Mesendoderm (in vitro differentiated cells): ENCODE results near the gene SMARCC1.
"Not testable (repeated sequence)": the region's sequence is repeated elsewhere in the genome, so short reads cannot be mapped to it uniquely, and the experiment has no call there.

Experiments used
- DNase-seq: peaks from one replicate; pipeline ENCODE4 v3.0.0; 2013
- H2AK5ac ChIP-seq: 2 replicates; pipeline ENCODE4 v1.6.1; 2013; ENCODE audit warnings: low read length, inconsistent platforms
- H2BK120ac ChIP-seq: 2 replicates; pipeline ENCODE4 v1.6.1; 2013; ENCODE audit warnings: low read depth, mild to moderate bottlenecking, low read length, moderate library complexity, mixed read lengths
- H2BK15ac ChIP-seq: replicated peaks from 2 replicates; pipeline ENCODE4 v1.6.1; 2013; ENCODE audit warnings: low read depth, mild to moderate bottlenecking, moderate library complexity
- H2BK5ac ChIP-seq: 2 replicates; pipeline ENCODE4 v1.6.1; 2013; ENCODE audit warnings: low read length, inconsistent platforms
- H3K18ac ChIP-seq: 2 replicates; pipeline ENCODE4 v1.6.1; 2013; ENCODE audit warnings: mild to moderate bottlenecking, low read length, mixed read lengths
- H3K23ac ChIP-seq: one replicate; pipeline ENCODE4 v1.6.1; 2013; ENCODE audit warnings: low read length
- H3K27ac ChIP-seq: 2 replicates; pipeline ENCODE4 v1.5.1; 2013; ENCODE audit warnings: low read depth, mild to moderate bottlenecking, inconsistent platforms, low read length, moderate library complexity
- H3K27me3 ChIP-seq: 2 replicates; pipeline ENCODE4 v1.6.1; 2013; ENCODE audit warnings: low read length, control low read depth, mild to moderate bottlenecking, inconsistent platforms; ENCODE audit not compliant: insufficient read depth, poor library complexity
- H3K36me3 ChIP-seq: 2 replicates; pipeline ENCODE4 v1.6.1; 2013; ENCODE audit warnings: low read length, inconsistent platforms; ENCODE audit not compliant: control insufficient read depth, insufficient read depth
- H3K4ac ChIP-seq: one replicate; pipeline ENCODE4 v1.6.1; 2013; ENCODE audit warnings: low read depth, mild to moderate bottlenecking, low read length, moderate library complexity
- H3K4me1 ChIP-seq: 2 replicates; pipeline ENCODE4 v1.6.1; 2013; ENCODE audit warnings: low read depth, low read length, inconsistent platforms; ENCODE audit not compliant: control insufficient read depth
- H3K4me2 ChIP-seq: 2 replicates; pipeline ENCODE4 v1.6.1; 2013; ENCODE audit warnings: low read length
- H3K4me3 ChIP-seq: 2 replicates; pipeline ENCODE4 v1.5.1; 2013; ENCODE audit warnings: mild to moderate bottlenecking, low read length
- H3K56ac ChIP-seq: one replicate; pipeline ENCODE4 v1.6.1; 2013; ENCODE audit warnings: low read length
- H3K79me1 ChIP-seq: 2 replicates; pipeline ENCODE4 v1.6.1; 2013; ENCODE audit warnings: low read length, inconsistent platforms
- H3K79me2 ChIP-seq: 2 replicates; pipeline ENCODE4 v1.6.1; 2013; ENCODE audit warnings: mild to moderate bottlenecking, low read length; ENCODE audit not compliant: control insufficient read depth, insufficient read depth
- H3K9ac ChIP-seq: 2 replicates; pipeline ENCODE4 v1.6.1; 2013; ENCODE audit warnings: low read length, inconsistent platforms
- H4K5ac ChIP-seq: one replicate; pipeline ENCODE4 v1.6.1; 2013; ENCODE audit warnings: low read length
- H4K8ac ChIP-seq: one replicate; pipeline ENCODE4 v1.6.1; 2013; ENCODE audit warnings: low read depth, mild to moderate bottlenecking, control low read depth, low read length, moderate library complexity
- WGBS: extraction: QIAGEN DNeasy Blood & Tissue Kit; methylation state at CpG from one replicate; pipeline ENCODE4 v1.1.7; 2013; ENCODE audit warnings: low lambda C conversion rate, missing lambda C conversion rate; ENCODE audit not compliant: insufficient coverage; ENCODE audit errors: extremely low coverage; 5-methylcytosine and 5-hydroxymethylcytosine counted together

SMARCC1 gene

GRCh38 chr3:47750811-47751354, 30.8 kb downstream of the SMARCC1 start:
- not testable (repeated sequence) for H4K8ac ChIP-seq, H2BK15ac ChIP-seq, H3K23ac ChIP-seq, H3K9ac ChIP-seq, H2AK5ac ChIP-seq, H3K56ac ChIP-seq, H4K5ac ChIP-seq, H3K36me3 ChIP-seq, H2BK5ac ChIP-seq, H3K4me1 ChIP-seq, H3K27ac ChIP-seq, H3K4me2 ChIP-seq, H3K79me1 ChIP-seq, DNase-seq, H3K18ac ChIP-seq, H3K4ac ChIP-seq, H3K27me3 ChIP-seq, H3K4me3 ChIP-seq, H2BK120ac ChIP-seq
- H3K79me2 ChIP-seq, result peaks cover 59% of the 10 kb centered on the region
- WGBS, result no CpG with 5 or more reads among the region's 12 CpGs

GRCh38 chr3:47747558-47747957, 34.1 kb downstream of the SMARCC1 start:
- no CpG with 5 or more reads among the region's 3 CpGs for WGBS
- Histone ChIP-seq H3K36me3 (peaks cover 4% of the 10 kb centered on the region), H2AK5ac (no peak overlapping the region), H3K4me1 (no peaks in the 10 kb centered on the region), H3K9ac (no peak overlapping the region), H3K56ac (no peak overlapping the region), H3K27ac (no peak overlapping the region), H4K5ac (no peak overlapping the region), H3K23ac (no peak overlapping the region), H3K79me1 (peaks cover 3% of the 10 kb centered on the region), H2BK120ac (no peak overlapping the region), H3K4me2 (no peak overlapping the region), H2BK15ac (no peak overlapping the region), H3K18ac (no peak overlapping the region), H3K4me3 (no peak overlapping the region), H4K8ac (no peak overlapping the region), H3K4ac (no peak overlapping the region), H2BK5ac (no peak overlapping the region), H3K79me2 (peaks cover 59% of the 10 kb centered on the region), H3K27me3 (no peaks in the 10 kb centered on the region)
- no peak for DNase-seq

GRCh38 chr3:47746264-47746663, 35.4 kb downstream of the SMARCC1 start:
- H3K23ac ChIP-seq, result no peak overlapping the region
- H3K9ac ChIP-seq, result no peak overlapping the region
- no peaks in the 10 kb centered on the region for H3K27me3 ChIP-seq
- H3K4me3 ChIP-seq, result no peak overlapping the region
- WGBS, result no CpG with 5 or more reads among the region's 3 CpGs
- DNase-seq, result no peak
- H3K18ac ChIP-seq, result no peak overlapping the region
- H3K4me2 ChIP-seq, result no peak overlapping the region
- peaks cover 56% of the 10 kb centered on the region for H3K79me2 ChIP-seq
- H3K4me1 ChIP-seq, result no peaks in the 10 kb centered on the region
- no peak overlapping the region for H2BK15ac ChIP-seq
- no peak overlapping the region for H2BK5ac ChIP-seq
- H3K56ac ChIP-seq, result no peak overlapping the region
- H3K36me3 ChIP-seq, result peaks cover 4% of the 10 kb centered on the region
- no peak overlapping the region for H3K4ac ChIP-seq
- H3K79me1 ChIP-seq, result peaks cover 3% of the 10 kb centered on the region
- H2AK5ac ChIP-seq, result no peak overlapping the region
- H4K5ac ChIP-seq, result no peak overlapping the region
- no peak overlapping the region for H3K27ac ChIP-seq
- no peak overlapping the region for H4K8ac ChIP-seq
- no peak overlapping the region for H2BK120ac ChIP-seq

GRCh38 chr3:47743855-47744254, 37.8 kb downstream of the SMARCC1 start:
- H3K4me3 ChIP-seq, result no peak overlapping the region
- H3K79me2 ChIP-seq, result peaks cover 55% of the 10 kb centered on the region
- no peak overlapping the region for H2BK5ac ChIP-seq
- H2BK120ac ChIP-seq, result no peak overlapping the region
- no peaks in the 10 kb centered on the region for H3K4me1 ChIP-seq
- DNase-seq, result no peak
- H3K27ac ChIP-seq, result no peak overlapping the region
- H3K4me2 ChIP-seq, result no peak overlapping the region
- WGBS, result no CpG with 5 or more reads among the region's 5 CpGs
- H3K23ac ChIP-seq, result no peak overlapping the region
- H2AK5ac ChIP-seq, result no peak overlapping the region
- H3K56ac ChIP-seq, result no peak overlapping the region
- H4K5ac ChIP-seq, result no peak overlapping the region
- no peaks in the 10 kb centered on the region for H3K27me3 ChIP-seq
- no peak overlapping the region for H3K4ac ChIP-seq
- no peak overlapping the region for H4K8ac ChIP-seq
- no peak overlapping the region for H2BK15ac ChIP-seq
- H3K36me3 ChIP-seq, result peaks cover 4% of the 10 kb centered on the region
- H3K79me1 ChIP-seq, result peaks cover 3% of the 10 kb centered on the region
- H3K18ac ChIP-seq, result no peak overlapping the region
- no peak overlapping the region for H3K9ac ChIP-seq

- H2BK5ac ChIP-seq, H3K4ac ChIP-seq, DNase-seq, H3K18ac ChIP-seq, H3K27me3 ChIP-seq, H3K79me1 ChIP-seq, H3K36me3 ChIP-seq, H3K56ac ChIP-seq, H2BK120ac ChIP-seq, H3K4me2 ChIP-seq, H3K27ac ChIP-seq, H3K23ac ChIP-seq, H3K9ac ChIP-seq, H2AK5ac ChIP-seq, H4K5ac ChIP-seq, H3K4me3 ChIP-seq, H4K8ac ChIP-seq, H3K4me1 ChIP-seq, H2BK15ac ChIP-seq: not testable (repeated sequence)
- peaks cover 53% of the 10 kb centered on the region for H3K79me2 ChIP-seq
- WGBS, result no CpG with 5 or more reads among the region's 6 CpGs
These were observed 38.3 kb downstream of the SMARCC1 start for GRCh38 chr3:47743352-47743751.

GRCh38 chr3:47741925-47742324, 39.8 kb downstream of the SMARCC1 start:
- Histone ChIP-seq H2AK5ac (no peak overlapping the region), H4K8ac (no peak overlapping the region), H3K9ac (no peak overlapping the region), H3K27ac (no peak overlapping the region), H3K4me2 (no peak overlapping the region), H3K18ac (no peak overlapping the region), H3K36me3 (peaks cover 4% of the 10 kb centered on the region), H3K4me3 (no peak overlapping the region), H3K23ac (no peak overlapping the region), H3K79me1 (peaks cover 1% of the 10 kb centered on the region), H2BK15ac (no peak overlapping the region), H3K4ac (no peak overlapping the region), H3K27me3 (no peaks in the 10 kb centered on the region), H3K4me1 (no peaks in the 10 kb centered on the region), H2BK120ac (no peak overlapping the region), H4K5ac (no peak overlapping the region), H3K79me2 (peaks cover 43% of the 10 kb centered on the region), H2BK5ac (no peak overlapping the region), H3K56ac (no peak overlapping the region)
- WGBS, result no CpG with 5 or more reads among the region's 2 CpGs
- no peak for DNase-seq
